DND-41 (cell line): ENCODE data around the gene ETFB.

ENCODE experiments used
- EZH2 ChIP-seq: IDR thresholded peaks from 3 replicates; pipeline ENCODE4 v1.6.1; 2012; ENCODE audit warnings: borderline replicate concordance, low read depth, mild to moderate bottlenecking, moderate library complexity, low read length, inconsistent platforms; ENCODE audit not compliant: severe bottlenecking
- TF ChIP-seq, protein P1 (sequence below): IDR thresholded peaks from 2 replicates; pipeline ENCODE4 v1.5.1; 2012; ENCODE audit warnings: borderline replicate concordance, low read length, moderate library complexity, mild to moderate bottlenecking; ENCODE audit not compliant: poor library complexity, severe bottlenecking; ENCODE audit errors: extremely low read depth

DNA sequence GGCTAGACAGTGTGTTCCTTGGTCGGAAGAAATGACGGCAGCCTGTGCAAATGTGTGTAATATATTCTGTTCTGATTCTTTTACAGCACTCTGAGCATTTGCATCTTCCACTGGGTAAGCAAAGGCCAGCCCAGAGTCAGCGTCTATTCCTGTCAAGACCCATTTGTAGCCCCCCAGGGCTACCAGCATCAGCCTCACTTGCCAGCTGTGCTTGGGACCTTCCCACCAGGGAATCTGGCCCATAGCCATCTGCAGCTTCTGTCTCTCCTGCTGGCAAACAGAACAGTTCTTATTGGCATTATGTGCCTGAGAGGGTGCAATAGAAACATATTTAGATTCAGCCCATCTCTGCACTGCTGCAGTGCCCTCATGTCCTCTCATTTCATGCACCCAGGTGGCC is 60.7 kb downstream of the ETFB start:
- TF ChIP-seq, protein P1, sequence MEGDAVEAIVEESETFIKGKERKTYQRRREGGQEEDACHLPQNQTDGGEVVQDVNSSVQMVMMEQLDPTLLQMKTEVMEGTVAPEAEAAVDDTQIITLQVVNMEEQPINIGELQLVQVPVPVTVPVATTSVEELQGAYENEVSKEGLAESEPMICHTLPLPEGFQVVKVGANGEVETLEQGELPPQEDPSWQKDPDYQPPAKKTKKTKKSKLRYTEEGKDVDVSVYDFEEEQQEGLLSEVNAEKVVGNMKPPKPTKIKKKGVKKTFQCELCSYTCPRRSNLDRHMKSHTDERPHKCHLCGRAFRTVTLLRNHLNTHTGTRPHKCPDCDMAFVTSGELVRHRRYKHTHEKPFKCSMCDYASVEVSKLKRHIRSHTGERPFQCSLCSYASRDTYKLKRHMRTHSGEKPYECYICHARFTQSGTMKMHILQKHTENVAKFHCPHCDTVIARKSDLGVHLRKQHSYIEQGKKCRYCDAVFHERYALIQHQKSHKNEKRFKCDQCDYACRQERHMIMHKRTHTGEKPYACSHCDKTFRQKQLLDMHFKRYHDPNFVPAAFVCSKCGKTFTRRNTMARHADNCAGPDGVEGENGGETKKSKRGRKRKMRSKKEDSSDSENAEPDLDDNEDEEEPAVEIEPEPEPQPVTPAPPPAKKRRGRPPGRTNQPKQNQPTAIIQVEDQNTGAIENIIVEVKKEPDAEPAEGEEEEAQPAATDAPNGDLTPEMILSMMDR = no peak
- TF ChIP-seq EZH2 = no peak
